Limb (tissue), 2 donors: Measurements from ENCODE around the gene IQGAP2.
"Not testable (repeated sequence)": the region's sequence is repeated elsewhere in the genome, so short reads cannot be mapped to it uniquely, and the experiment has no call there.

Source experiments
- DNase-seq, 2 donors: peaks; one replicate each; pipeline ENCODE4 v3.0.0-alpha.2; 2016; ENCODE audit errors: extremely low spot score in 2 of 2

IQGAP2 gene

DNA sequence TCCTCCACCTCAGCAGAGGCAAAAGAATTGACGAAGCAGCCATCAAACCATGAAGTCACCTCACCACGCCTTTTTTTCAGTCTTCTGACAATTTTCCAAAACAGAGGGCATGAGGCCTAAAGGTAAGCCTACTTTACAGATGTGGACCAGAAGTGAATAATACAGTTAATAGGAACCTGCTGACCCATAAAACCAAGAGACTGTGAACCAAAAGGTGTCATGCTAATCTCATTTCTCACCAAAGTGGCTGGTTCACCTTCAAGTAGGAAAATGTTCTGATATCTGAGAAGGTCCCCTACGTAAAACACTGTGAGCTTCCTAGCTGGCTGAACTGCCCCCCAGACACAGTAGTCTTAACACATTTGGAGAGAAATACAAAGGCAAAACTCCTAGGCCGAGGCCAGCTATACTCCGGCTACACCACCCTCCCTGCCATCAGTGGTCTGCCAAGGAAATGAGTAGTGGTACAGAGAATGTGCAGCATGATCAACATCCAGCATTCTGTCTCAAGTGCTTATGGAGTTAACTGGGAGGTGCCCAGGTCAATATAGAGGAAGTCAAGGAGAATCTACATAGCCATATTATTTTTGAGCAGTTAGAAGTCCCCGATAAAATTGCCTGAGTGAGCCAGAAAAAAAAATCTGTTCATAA lies 239.4 kb downstream of the IQGAP2 start:
- no peak for DNase-seq

- DNase-seq = no peak
Observed at GRCh38 chr5:76643371-76643770, 240.3 kb downstream of the IQGAP2 start.

DNA sequence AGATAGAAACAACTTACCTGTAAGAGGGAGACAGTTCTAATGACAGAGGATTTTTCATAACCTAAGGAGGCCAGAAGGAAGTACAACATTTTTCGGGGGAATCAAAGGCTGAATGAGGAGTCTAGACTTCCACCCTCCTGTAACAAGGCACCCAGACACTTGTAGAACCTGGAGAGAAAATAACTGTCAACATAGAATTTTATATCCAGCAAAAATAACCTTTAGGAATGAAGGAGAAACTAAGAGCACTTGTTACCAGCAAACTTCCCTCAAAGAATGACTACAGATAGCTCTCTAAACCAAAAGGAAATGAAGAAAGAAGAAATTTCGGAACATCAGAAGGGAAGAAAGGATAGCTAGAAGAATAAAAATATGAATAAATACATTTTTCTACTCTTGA lies 246.1 kb downstream of the IQGAP2 start:
- DNase-seq = no peak

DNA sequence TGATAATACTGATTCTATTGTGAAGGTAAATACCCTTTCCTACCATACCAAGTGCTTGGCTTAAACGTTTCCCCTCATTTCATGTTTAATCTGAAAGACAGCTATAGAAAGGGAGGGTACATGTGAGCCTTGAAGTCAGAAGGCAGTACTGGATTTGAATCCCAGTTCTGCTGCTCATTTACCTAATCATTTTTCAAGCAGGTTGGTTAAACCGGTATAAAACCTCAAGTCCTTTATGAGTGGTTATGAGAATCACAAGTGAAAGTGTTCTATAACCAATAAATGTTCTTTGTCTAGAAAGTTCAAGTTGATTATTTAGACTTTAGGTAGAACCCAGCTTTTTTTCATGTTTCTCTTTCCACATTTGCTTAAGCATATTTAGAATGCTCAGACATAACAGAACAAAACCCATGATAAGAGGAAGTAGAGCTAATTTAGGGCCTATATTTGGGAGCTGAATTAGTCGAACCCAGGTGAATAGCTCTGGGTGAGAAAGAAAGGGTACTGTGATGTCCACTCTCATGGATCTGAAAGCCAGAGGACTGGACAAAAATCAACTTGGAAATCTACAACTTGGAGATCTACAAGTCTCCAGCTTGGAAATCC lies 249.8 kb downstream of the IQGAP2 start:
- DNase-seq = no peak

- no peak for DNase-seq
Observed at GRCh38 chr5:76657091-76657490, 254.0 kb downstream of the IQGAP2 start.

- no peak for DNase-seq
Observed at GRCh38 chr5:76657683-76658311, 254.7 kb downstream of the IQGAP2 start.

DNA sequence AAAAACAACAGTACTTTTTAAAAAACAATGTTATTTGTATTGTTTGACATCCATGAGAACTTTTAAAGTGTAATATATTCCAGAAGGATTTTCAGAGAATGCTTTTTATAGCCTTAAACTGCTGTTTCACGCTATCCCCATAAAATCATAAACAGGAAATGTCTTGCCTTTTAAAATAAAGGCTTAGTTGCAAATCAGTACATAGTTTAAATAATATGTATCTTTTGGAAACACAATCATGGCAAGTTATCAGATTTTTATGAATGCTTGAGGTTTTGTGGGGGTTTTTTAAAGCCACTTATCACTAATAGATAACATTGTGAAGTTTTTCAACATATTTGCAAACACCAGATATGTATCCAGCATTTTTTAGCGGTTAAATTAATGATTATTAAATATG lies 257.3 kb downstream of the IQGAP2 start:
- no peak for DNase-seq

- DNase-seq = no peak
Observed at GRCh38 chr5:76662521-76662920, 259.4 kb downstream of the IQGAP2 start.

DNA sequence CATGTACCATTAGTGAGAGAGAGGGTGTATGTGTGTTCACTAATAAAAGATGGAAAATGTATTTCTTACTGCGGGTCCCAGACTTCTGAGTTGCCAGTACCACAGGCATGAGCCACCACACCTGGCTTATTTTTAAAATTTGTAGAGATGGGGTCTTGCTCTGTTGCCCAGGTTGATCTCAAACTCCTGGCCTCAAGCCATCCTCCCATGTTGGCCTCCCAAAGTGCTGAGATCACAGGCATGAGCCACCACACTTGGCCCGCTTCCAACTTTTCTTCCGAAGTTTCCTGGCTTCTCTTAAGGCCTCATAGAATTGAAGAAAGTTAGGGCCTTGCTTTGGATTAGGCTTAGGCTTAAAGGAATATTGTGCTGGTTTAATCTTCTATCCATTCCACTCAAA lies 260.5 kb downstream of the IQGAP2 start:
- DNase-seq = no peak

DNA sequence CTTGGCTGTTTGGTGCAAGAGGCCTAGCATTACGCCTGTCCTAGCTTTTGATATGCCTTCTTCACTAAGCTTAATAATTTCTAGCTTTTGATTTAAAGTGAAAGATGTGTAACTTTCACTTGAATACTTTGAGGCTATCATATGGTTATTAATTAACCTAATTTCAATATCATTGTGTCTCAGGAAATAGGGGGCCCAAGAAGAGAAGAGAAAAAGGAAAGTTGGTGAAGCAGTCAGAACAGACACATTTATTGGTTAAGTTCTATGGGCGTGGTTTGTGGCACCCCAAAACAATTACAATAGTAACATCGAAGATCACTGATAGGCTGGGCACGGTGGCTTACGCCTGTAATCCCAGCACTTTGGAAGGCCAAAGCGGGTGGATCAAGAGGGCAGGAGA lies 261.0 kb downstream of the IQGAP2 start:
- DNase-seq = no peak

DNA sequence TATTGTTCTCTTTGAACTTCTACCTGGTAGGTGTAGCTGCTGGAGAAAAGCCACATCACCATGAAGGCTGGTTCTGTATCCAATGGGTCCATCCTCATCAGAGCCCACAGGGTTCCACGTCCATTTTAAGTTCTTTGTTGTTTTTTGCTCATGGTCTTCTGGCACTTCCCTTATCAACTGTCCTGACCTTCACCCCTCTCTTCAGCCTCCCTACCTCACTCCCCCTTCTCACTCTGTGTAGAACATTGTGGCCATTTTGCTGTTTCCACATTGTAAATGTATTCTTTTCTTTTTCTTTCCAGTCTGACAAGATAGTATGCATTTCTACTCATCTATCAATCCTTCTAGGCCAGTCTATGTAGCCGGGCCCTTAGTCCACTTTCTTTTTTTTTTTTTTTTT lies 264.4 kb downstream of the IQGAP2 start:
- DNase-seq = no peak

- no peak for DNase-seq
Observed at GRCh38 chr5:76669245-76669644, 266.2 kb downstream of the IQGAP2 start.

DNA sequence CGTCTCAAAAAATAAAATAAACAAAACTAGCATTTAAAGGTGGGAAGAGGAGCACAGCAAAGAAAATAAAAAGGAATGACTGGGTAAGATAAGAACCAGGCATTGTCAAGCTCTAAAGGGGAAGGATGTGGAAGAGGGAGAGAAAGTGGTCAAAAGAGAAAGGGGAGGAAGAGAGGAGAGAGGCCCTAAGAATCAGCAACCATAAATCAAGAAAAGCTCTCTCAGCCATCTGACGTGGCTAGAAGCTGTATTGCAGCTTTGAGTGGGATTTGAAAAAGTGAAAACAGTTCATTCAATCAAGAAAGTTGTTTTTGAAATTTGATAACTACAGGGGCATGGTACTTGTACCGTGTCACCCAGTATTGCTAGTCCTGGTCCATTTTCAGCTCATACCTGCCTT lies 267.4 kb downstream of the IQGAP2 start:
- DNase-seq = no peak

GRCh38 chr5:76672242-76672641 lies 269.2 kb downstream of the IQGAP2 start:
- DNase-seq = no peak

DNA sequence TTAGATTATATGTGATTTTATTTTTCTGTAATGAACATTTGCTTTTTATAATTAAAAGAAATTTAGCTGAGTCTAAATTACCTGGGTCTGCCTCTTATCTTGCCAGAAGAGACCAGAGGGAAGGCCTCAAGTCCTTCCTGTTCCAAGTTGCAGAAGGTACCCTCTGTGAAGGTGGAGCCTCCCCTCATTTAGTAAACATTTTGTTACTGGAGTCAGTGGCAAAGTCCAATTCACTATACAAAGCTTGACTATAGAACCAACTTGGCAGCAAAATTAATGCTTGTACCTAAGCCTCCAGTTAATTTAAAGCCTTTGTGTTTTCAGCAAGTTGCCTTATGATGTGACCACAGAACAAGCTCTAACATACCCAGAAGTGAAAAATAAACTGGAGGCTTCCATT lies 270.0 kb downstream of the IQGAP2 start:
- DNase-seq = no peak

DNA sequence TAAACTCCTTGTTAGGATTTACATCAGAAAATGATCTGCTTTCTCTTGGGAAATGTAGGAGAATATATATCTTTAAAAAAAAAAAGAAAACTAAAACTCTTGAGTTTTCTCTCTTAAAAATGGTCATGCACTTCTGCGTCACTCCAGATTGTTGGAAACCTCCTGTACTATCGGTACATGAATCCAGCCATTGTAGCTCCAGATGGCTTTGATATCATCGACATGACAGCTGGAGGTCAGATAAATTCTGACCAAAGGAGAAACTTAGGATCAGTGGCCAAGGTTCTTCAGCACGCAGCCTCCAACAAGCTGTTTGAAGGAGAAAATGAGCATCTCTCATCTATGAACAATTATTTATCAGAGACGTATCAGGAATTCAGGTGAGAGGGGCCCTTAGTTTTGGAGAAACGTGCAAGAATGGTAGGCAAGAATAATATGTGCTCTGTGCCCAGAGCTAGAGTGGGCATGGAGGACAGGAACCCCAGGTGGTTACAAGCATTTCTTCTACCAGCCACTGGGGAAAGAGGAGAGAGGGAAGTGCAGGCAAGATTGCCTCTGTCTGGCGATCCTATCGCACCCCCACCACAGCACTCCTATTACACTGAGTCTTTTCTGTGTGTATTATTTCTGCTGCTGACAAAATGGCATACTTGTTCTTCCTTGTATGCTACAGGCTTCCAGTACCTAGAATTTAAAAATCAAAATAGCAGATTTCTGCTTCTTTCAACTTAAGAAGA lies 271.4 kb downstream of the IQGAP2 start:
- no peak for DNase-seq

DNA sequence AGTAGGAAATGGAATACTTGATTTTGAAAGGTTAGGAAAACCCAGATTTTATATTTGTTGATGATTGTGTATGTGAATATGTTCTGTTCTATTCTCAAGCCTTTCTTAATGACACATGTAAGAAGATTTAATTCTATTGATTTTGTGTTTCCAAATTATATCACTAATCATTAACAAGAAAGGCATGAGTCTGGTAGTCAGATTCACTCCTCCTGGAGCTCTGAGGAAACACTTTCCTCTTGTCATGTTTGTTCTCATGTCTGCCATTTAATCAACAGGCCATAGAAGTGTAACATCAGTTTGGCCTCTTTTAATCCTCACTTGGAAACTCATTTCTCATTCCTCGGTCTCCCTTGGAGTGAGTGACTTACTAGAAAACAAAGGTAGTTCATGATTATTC lies 272.3 kb downstream of the IQGAP2 start:
- DNase-seq = no peak

GRCh38 chr5:76677849-76678472 lies 274.9 kb downstream of the IQGAP2 start:
- DNase-seq = no peak

DNA sequence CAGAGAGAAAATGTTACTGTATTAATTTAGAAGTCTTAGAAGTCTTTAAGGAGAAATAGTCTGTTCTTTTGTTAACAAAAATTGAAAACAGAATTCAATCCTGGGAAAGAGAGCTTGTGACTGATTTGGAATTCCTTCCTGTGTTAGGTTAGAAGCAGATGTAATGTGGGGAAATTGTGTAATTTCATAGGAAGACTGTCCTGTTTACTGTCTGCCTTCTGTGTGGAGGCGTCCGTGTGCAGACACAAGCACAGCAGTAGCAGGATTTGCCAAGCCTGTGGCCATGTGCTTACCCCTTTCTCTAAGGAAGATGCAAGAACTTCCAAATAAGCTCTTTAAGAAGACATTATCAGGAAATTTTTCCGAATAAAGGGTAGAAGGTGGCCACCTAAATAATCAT lies 276.1 kb downstream of the IQGAP2 start:
- DNase-seq = peak in 1 of 2 donors; percentile 23

DNA sequence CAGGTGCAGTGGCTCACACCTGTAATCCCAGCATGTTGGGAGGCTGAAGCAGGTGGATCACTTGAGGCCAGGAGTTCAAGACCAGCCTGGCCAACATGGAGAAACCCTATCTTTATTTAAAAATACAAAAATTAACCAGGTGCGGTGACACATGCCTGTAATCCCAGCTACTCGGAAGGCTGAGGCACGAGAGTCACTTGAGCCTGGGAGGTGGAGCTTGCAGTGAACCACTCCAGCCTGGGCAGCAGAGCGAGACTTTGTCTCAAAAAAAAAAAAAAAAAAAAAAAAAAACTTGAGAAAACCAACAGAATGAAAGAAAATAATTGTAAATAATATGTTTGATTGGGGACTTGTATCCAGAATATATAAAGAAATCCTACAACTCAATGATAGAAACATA lies 277.7 kb downstream of the IQGAP2 start:
- DNase-seq = not testable (repeated sequence)

- DNase-seq = no peak
Observed at GRCh38 chr5:76681287-76681686, 278.2 kb downstream of the IQGAP2 start.

- no peak for DNase-seq
Observed at GRCh38 chr5:76682387-76682786, 279.3 kb downstream of the IQGAP2 start.
